ENCODE results near the gene SOSTDC1.

Gene SOSTDC1

DNA sequence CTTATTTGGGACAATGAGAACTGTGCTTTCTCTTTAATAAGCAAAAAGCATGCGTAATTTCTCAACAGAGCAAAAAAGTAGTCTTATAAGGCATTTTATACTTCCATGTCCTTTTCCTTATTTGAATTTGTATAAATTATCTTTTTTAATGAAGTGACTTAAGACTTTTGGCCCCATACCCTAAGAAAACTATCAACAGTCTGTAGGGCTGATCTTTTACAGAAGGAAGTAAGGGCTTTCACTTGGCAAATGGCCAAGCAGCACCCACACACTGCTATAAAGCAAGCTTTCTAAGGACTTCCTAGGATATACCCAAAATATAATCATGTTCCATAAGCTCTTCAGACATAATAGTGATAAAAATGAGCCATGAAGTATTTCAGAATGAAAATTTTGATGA, 47.6 kb downstream of the SOSTDC1 start:
- peak in 1 of 2 donors; percentile 8 for DNase-seq

DNA sequence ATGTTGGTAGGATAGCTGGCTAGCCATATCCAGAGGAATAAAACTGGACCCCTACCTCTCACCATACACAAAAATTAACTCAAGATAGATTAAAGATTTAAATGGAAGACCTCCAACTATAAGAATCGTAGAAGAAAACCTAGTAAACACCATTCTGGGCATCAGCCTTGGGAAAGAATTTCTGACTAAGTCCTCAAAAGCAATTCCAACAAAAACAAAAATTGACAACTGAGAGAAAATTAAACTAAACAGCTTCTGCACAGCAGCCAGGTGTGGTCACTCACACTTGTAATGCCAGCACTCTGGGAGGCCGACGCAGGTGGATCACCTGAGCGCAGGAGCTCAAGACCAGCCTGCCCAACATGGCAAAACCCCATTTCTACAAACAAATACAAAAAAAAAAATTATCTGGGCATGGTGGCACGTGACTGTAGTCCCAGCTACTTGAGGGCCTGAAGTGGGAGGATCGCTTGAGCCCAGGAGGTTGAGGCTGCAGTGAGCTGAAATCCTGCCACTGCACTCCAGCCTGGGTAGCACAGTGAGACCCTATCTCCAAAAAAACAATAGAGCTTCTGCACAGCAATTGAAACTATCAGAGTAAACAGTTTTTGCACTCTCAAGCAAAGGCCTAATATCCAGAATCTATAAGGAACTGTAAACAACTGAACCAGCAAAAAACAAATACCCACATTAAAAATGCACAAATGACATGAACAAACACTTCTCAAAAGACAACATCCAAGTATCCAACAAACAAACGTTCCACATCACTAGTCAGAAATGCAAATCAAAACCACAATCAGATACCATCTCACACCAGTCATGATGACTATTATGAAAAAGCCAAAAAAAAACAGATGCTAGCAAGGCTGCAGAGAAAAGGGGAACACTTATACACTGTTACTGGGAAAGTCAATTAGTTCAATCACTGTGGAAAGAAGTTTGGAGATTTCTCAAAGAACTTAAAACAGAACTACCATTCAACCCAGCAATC, 49.0 kb downstream of the SOSTDC1 start:
- DNase-seq, result peak in 1 of 2 donors; percentile 92

- no peak for DNase-seq
Measured at GRCh38 chr7:16412274-16413254, 53.0 kb downstream of the SOSTDC1 start.

Measured in bone marrow (tissue), 2 donors.